ENCODE data around the gene IMPDH1. TPM values are rescaled to one million over a fixed set of nuclear protein-coding genes. Genes with fewer than 3 reads are reported as not detected.
A peak's percentile ranks its signal among the peaks of the same experiment; 100 is the strongest.

Gene IMPDH1
- total and polyA plus RNA-seq, 2 donors (not counting 1 experiment from before 2014, with no cell fraction given) = 54.9 to 90.6 TPM

GRCh38 chr7:128453836-128454804 lies 44.3 kb upstream of the IMPDH1 start:
- Mint-ChIP-seq H3K9me3 (ENCODE audit: insufficient read depth) (no peaks in the 10 kb centered on the region), H3K4me1 (peaks cover 20% of the 10 kb centered on the region), H3K27ac (peak overlapping the region; percentile 46), H3K4me3 (peak overlapping the region; percentile 60), H3K27me3 (no peaks in the 10 kb centered on the region)
- ChIA-PET CTCF (interaction anchor here (0.9 to 7.8 kb wide), 5 partner anchors 16 to 107 kb away, joined by 3 to 141 read pairs (median 4); no protein-coding TSS in a partner anchor), POLR2A (no interaction called here)
- ATAC-seq (ENCODE audit: low read depth) (no peak), DNase-seq (no peak)
- H2AFZ ChIP-seq (ENCODE audit: insufficient read depth, low read depth, low read length, poor library complexity, severe bottlenecking) = no peak overlapping the region
- H3K36me3 ChIP-seq (replicated peaks in 1 of 2; ENCODE audit: control extremely low read depth in 1 of 2, control insufficient read depth in 1 of 2, extremely low read depth in 1 of 2, insufficient read depth in 2 of 2, low read length in 1 of 2) = no peaks in the 10 kb centered on the region
- H3K9me3 ChIP-seq (ENCODE audit: control extremely low read depth in 1 of 3, control insufficient read depth in 2 of 3, insufficient read depth in 1 of 3, low read length in 2 of 3) = no peaks in the 10 kb centered on the region
- H3K79me2 ChIP-seq (ENCODE audit: control insufficient read depth, insufficient read depth, low read length) = peaks cover 18% of the 10 kb centered on the region
- no peaks in the 10 kb centered on the region for H3K27me3 ChIP-seq (replicated peaks in 1 of 4; ENCODE audit: control extremely low read depth in 1 of 4, control insufficient read depth in 3 of 4, insufficient read depth in 4 of 4, low read length in 3 of 4)
- no peak overlapping the region for H3K9ac ChIP-seq (ENCODE audit: low read length)
- no peak overlapping the region for H3K27ac ChIP-seq (ENCODE audit: low read length in 2 of 2)
- 94% methylated on average over 19 of the region's 23 CpGs for WGBS (ENCODE audit: insufficient coverage)
- peaks cover 17 to 20% of the 10 kb centered on the region in 2 donors for H3K4me1 ChIP-seq (ENCODE audit: control insufficient read depth in 2 of 2, insufficient read depth in 2 of 2, low read length in 2 of 2)
- intact Hi-C loops (cut with micrococcal nuclease) = loop anchor here (2.0 to 10.0 kb wide), 2 partner anchors 77 to 281 kb away; partner anchors contain the start of gene CALU
- peak overlapping the region; percentile 94 for H3K4me2 ChIP-seq (replicated peaks; ENCODE audit: low read depth, low read length, poor library complexity, severe bottlenecking)
- peaks cover 11% of the 10 kb centered on the region for H4K20me1 ChIP-seq (ENCODE audit: control insufficient read depth, insufficient read depth, low read length, poor library complexity, severe bottlenecking)
- TF ChIP-seq CTCF (IDR thresholded peaks at IDR 0.05) = no peak
- H3K4me3 ChIP-seq (ENCODE audit: control extremely low read depth in 1 of 5, extremely low read depth in 1 of 5, insufficient read depth in 1 of 5, low read depth in 2 of 5, low read length in 4 of 5) = no peak overlapping the region

- DNase-seq (no peak), ATAC-seq (ENCODE audit: low read depth) (no peak)
- Histone ChIP-seq H3K4me2 (replicated peaks; ENCODE audit: low read depth, low read length, poor library complexity, severe bottlenecking) (no peak overlapping the region), H3K4me3 (ENCODE audit: control extremely low read depth in 1 of 5, extremely low read depth in 1 of 5, insufficient read depth in 1 of 5, low read depth in 2 of 5, low read length in 4 of 5) (no peak overlapping the region), H2AFZ (ENCODE audit: insufficient read depth, low read depth, low read length, poor library complexity, severe bottlenecking) (no peak overlapping the region), H3K9me3 (ENCODE audit: control extremely low read depth in 1 of 3, control insufficient read depth in 2 of 3, insufficient read depth in 1 of 3, low read length in 2 of 3) (no peaks in the 10 kb centered on the region), H3K27me3 (replicated peaks in 1 of 4; ENCODE audit: control extremely low read depth in 1 of 4, control insufficient read depth in 3 of 4, insufficient read depth in 4 of 4, low read length in 3 of 4) (no peaks in the 10 kb centered on the region), H3K27ac (ENCODE audit: low read length in 2 of 2) (no peak overlapping the region), H3K79me2 (ENCODE audit: control insufficient read depth, insufficient read depth, low read length) (peaks cover 18% of the 10 kb centered on the region), H3K36me3 (replicated peaks in 1 of 2; ENCODE audit: control extremely low read depth in 1 of 2, control insufficient read depth in 1 of 2, extremely low read depth in 1 of 2, insufficient read depth in 2 of 2, low read length in 1 of 2) (no peaks in the 10 kb centered on the region), H4K20me1 (ENCODE audit: control insufficient read depth, insufficient read depth, low read length, poor library complexity, severe bottlenecking) (peaks cover 11% of the 10 kb centered on the region), H3K9ac (ENCODE audit: low read length) (no peak overlapping the region), H3K4me1 (ENCODE audit: control insufficient read depth in 2 of 2, insufficient read depth in 2 of 2, low read length in 2 of 2) (peaks cover 13 to 20% of the 10 kb centered on the region in 2 donors)
- WGBS (ENCODE audit: insufficient coverage) = no CpG with 5 or more reads among the region's 1 CpG
- POLR2A ChIA-PET = interaction anchor here (0.8 kb wide), 1 partner anchor 9 kb away, joined by 5 read pairs; no protein-coding TSS in a partner anchor
- H3K27ac Mint-ChIP-seq = no peak overlapping the region
- H3K27me3 Mint-ChIP-seq = no peaks in the 10 kb centered on the region
- H3K4me1 Mint-ChIP-seq = peaks cover 13% of the 10 kb centered on the region
- CTCF ChIA-PET = interaction anchor here (2.0 to 7.8 kb wide), 2 partner anchors 9 to 26 kb away, joined by 5 to 141 read pairs; no protein-coding TSS in a partner anchor
- intact Hi-C loops (cut with micrococcal nuclease) = loop anchor here (10.0 kb wide), 1 partner anchor 282 kb away; the partner anchor contains the start of gene CALU
- H3K4me3 Mint-ChIP-seq = no peak overlapping the region
- TF ChIP-seq EZH2 (IDR thresholded peaks at IDR 0.05; ENCODE audit: borderline replicate concordance, insufficient read depth, low read depth, low read length, poor library complexity, severe bottlenecking) (no peak), CTCF (IDR thresholded peaks at IDR 0.05) (no peak)
- no peaks in the 10 kb centered on the region for H3K9me3 Mint-ChIP-seq (ENCODE audit: insufficient read depth)
Observed at GRCh38 chr7:128452552-128452951, 42.8 kb upstream of the IMPDH1 start.

Measured in B cell (primary cell).